Activated effector memory CD4-positive, alpha-beta T cell treated with anti-CD3 and anti-CD28 coated beads, Interleukin-2, amount 50 U/mL, for 16 hours (primary cell): Measurements from ENCODE around the gene UMODL1.
A peak's percentile ranks its signal among the peaks of the same experiment; 100 is the strongest.
"Not testable (repeated sequence)": the region's sequence is repeated elsewhere in the genome, so short reads cannot be mapped to it uniquely, and the experiment has no call there.

Source experiments
- DNase-seq: peaks from one replicate; pipeline ENCODE4 v3.0.0-alpha.2; 2020

UMODL1 gene

DNA sequence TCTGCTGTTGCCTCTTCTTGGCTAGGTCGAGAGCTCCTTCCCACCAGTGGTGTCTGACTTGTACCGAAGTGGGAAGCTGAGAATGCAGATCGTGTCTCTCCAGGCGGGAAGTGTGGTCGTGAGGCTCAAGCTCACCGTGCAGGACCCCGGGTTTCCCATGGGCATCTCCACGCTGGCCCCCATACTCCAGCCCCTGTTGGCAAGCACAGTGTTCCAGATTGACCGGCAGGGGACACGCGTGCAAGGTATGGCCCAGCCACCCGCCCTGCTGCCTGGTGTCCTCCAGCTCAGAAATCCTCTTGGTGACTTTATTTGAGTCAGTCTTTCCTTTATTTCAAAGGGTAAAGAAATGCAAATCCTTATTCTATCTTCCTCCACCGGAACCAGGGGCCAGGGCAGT, 32.7 kb downstream of the UMODL1 start:
- DNase-seq = no peak

- no peak for DNase-seq
These were observed 34.6 kb downstream of the UMODL1 start for GRCh38 chr21:42105476-42106315.

DNA sequence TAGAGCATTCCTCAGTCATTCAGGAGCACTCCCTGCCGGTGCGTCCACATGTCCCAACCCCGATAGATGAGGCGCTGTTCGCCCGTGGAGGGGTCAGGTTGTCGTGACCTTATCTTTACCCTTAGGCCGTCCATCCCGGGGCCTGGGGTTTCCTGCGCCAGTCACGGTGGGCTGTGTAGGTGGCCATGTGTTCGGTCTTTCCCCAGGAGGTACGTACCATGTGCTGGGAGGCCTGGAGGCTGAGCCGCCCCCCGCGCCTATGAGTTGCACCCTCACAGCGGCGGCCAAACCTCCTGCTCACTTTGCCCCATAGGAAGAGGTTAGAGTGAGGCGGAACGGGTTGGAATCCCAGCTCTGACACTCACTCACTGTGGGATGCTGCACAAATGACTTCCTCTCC, 35.3 kb downstream of the UMODL1 start:
- DNase-seq = no peak

GRCh38 chr21:42107177-42107880, 36.2 kb downstream of the UMODL1 start:
- no peak for DNase-seq

GRCh38 chr21:42107881-42108553, 36.9 kb downstream of the UMODL1 start:
- peak; percentile 86 for DNase-seq

GRCh38 chr21:42108554-42109340, 37.6 kb downstream of the UMODL1 start:
- DNase-seq = no peak

- no peak for DNase-seq
These were observed 38.4 kb downstream of the UMODL1 start for GRCh38 chr21:42109473-42109872.

DNA sequence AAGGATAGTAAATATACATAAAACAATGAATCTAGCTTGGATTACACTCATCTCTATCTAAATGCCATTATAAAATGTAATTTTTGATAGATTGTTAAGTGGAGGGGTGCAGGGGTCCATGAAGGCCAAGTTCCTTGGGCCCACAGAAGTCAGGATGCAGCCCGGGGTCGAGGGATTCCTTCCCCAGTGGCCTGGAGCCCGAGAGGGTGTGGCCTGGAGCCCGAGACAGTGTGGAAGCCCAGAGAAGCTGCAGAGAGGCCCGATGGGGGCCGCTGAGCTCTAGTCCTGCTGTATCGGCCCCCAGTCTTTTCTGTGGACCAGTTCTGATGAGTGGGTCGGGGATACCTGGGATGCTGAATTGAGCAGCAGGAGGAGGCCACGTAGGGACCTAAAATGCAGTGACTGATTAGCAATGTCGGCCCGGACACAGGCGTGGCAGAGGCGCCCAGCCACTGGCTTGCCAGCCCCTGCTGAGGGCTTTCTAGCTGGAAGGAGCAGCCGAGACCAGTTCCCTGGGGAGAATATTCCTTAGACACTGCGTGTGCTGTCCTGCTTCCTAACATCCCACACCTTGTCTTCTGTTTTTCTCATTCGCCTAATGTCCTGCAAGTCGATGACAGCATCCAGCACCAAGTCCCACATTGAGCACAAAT, 38.9 kb downstream of the UMODL1 start:
- no peak for DNase-seq

DNA sequence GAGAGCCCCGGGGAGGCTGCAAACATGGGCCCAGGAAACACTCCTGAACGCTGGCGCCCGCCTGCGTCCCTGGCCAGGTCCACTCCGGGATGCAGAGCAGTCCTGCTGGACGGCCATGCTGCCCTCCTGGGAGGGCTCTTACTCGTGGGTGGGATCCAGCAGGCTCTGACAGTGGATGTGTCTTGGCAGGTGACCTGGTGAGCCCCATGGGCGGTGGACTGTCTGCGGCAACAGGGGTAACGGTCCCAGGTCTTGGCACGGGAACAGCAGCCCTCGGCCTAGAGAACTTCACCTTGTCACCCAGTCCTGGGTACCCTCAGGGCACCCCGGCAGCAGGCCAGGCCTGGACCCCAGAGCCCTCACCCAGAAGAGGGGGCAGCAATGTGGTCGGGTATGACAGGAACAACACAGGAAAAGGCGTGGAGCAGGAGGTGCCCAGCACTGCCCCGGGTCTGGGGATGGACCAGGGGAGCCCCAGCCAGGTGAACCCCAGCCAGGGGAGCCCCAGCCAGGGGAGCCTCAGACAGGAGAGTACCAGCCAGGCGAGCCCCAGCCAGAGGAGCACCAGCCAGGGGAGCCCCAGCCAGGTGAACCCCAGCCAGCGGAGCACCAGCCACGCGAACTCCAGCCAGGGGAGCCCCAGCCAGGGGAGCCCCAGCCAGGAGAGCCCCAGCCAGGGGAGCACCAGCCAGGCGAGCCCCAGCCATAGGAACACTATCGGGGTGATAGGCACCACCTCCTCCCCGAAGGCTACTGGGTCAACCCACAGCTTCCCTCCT, 39.8 kb downstream of the UMODL1 start:
- DNase-seq = no peak

DNA sequence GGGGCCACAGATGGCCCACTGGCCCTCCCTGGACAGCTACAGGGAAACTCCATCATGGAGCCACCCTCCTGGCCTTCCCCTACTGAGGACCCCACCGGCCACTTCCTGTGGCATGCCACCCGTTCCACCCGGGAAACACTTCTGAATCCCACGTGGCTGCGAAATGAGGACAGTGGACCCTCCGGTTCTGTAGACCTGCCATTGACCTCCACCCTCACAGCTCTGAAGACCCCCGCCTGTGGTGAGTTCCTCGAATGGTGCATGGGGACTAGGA, 40.3 kb downstream of the UMODL1 start:
- DNase-seq = no peak

GRCh38 chr21:42111811-42112210, 40.7 kb downstream of the UMODL1 start:
- no peak for DNase-seq

DNA sequence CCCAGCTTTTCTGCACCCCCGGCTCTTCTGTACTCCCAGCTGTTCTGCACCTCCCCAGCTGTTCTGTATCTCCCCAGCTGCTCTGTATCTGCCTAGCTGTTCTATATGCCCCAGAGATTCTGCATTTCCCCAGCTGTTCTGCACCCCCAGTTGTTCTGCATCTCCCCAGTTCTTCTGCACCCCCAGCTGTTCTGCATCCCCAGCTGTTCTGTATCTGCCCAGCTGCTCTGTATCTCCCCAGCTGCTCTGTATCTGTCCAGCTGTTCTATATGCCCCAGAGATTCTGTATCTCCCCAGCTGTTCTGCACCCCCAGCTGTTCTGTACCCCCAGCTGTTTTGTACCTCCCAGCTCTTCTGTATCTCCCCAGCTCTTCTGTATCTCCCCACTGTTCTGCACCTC, 41.1 kb downstream of the UMODL1 start:
- DNase-seq = no peak

- DNase-seq = no peak
These were observed 41.7 kb downstream of the UMODL1 start for GRCh38 chr21:42112857-42113256.

GRCh38 chr21:42113926-42114409, 42.9 kb downstream of the UMODL1 start:
- DNase-seq = no peak

DNA sequence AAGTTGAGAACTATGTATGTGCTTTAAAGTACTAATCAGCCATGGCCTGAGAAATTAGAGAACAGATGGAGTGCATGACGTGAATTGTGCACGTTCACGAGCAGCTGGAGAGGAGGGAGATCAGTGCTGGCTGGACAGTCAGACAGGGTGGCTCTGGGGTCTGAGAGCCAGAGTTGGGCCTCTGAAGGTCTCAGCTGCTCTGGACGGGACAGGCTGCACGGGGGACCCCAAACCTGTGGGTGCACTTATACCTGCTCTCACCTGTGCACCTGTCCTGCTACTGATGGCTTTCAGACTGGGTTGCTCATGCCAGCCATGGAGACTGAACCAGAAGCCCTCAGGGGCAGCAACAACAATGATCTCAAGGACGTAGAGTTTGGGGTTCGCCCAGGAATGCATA, 43.5 kb downstream of the UMODL1 start:
- no peak for DNase-seq

GRCh38 chr21:42115136-42115683, 44.1 kb downstream of the UMODL1 start:
- no peak for DNase-seq

DNA sequence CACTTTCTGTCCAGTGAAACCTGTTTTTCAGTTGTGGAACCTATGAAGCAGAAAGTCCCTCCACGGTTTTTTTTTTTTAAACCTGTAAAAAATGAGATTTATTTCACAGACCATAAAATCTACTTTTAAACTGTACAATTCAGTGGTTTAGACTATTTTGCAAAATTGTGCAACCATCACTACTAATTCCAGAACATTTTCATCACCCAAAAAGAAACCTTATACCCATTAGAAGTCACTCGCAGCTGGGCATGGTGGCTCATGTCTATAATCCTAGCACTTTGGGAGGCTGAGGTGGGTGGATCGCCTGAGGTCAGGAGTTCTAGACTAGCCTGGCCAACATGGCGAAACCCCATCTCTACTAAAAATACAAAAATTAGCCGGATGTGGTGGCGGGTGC, 45.4 kb downstream of the UMODL1 start:
- DNase-seq = not testable (repeated sequence)

GRCh38 chr21:42117229-42117966, 46.3 kb downstream of the UMODL1 start:
- DNase-seq = peak; percentile 90

- DNase-seq = no peak
These were observed 47.1 kb downstream of the UMODL1 start for GRCh38 chr21:42117967-42118780.

GRCh38 chr21:42118901-42119300, 47.8 kb downstream of the UMODL1 start:
- DNase-seq = no peak
